ENCODE measurements around the gene UVRAG. TPM values are rescaled to one million over a fixed set of nuclear protein-coding genes. Genes with fewer than 3 reads are reported as not detected.

UVRAG gene
- total RNA-seq, 4 donors from 2014 or later = 14.6 to 28.0 (median 20.7) TPM

GRCh38 chr11:75920848-75921247 lies 105.8 kb downstream of the UVRAG start:
- H3K4me3 ChIP-seq (ENCODE audit: low read depth, poor library complexity, severe bottlenecking) = no peak overlapping the region
- TF ChIP-seq POLR2A (IDR thresholded peaks at IDR 0.05) = no peak
- TF ChIP-seq CTCF (IDR thresholded peaks at IDR 0.05) = no peak
- WGBS, 2 donors = 77 to 88% methylated on average over 1 of the region's 1 CpG
- DNase-seq (ENCODE audit: low spot score in 2 of 2) = no peak
- intact Hi-C loops (cut with DNase I; ENCODE audit: low total_unique reads) = no loop called here

- TF ChIP-seq CTCF (IDR thresholded peaks at IDR 0.05) = no peak
- TF ChIP-seq POLR2A (IDR thresholded peaks at IDR 0.05) = no peak
- WGBS, 2 donors = 86 to 89% methylated on average over 3 of the region's 3 CpGs
- no peak overlapping the region for H3K4me3 ChIP-seq (ENCODE audit: low read depth, poor library complexity, severe bottlenecking)
- intact Hi-C loops (cut with DNase I; ENCODE audit: low total_unique reads) = no loop called here
- no peak for DNase-seq (ENCODE audit: low spot score in 2 of 2)
Measured at GRCh38 chr11:75921808-75922207, 106.8 kb downstream of the UVRAG start.

GRCh38 chr11:75924966-75925784 lies 110.2 kb downstream of the UVRAG start:
- no peak for TF ChIP-seq CTCF (IDR thresholded peaks at IDR 0.05)
- no peak for TF ChIP-seq POLR2A (IDR thresholded peaks at IDR 0.05)
- 26% methylated on average over 6 of the region's 6 CpGs for WGBS, 2 donors
- H3K4me3 ChIP-seq (ENCODE audit: low read depth, poor library complexity, severe bottlenecking) = no peak overlapping the region
- no peak for DNase-seq (ENCODE audit: low spot score in 2 of 2)
- intact Hi-C loops (cut with DNase I; ENCODE audit: low total_unique reads) = no loop called here

- 88 to 90% methylated on average over 1 of the region's 1 CpG for WGBS, 2 donors
- no peak for DNase-seq (ENCODE audit: low spot score in 2 of 2)
- H3K4me3 ChIP-seq (ENCODE audit: low read depth, poor library complexity, severe bottlenecking) = no peak overlapping the region
- intact Hi-C loops (cut with DNase I; ENCODE audit: low total_unique reads) = no loop called here
- TF ChIP-seq CTCF (IDR thresholded peaks at IDR 0.05) (no peak), POLR2A (IDR thresholded peaks at IDR 0.05) (no peak)
Measured at GRCh38 chr11:75925785-75926164, 110.8 kb downstream of the UVRAG start.

- no peak for DNase-seq (ENCODE audit: low spot score in 2 of 2)
- TF ChIP-seq CTCF (IDR thresholded peaks at IDR 0.05) (no peak), POLR2A (IDR thresholded peaks at IDR 0.05) (no peak)
- WGBS, 2 donors = 95 to 98% methylated on average over 4 of the region's 4 CpGs
- no peak overlapping the region for H3K4me3 ChIP-seq (ENCODE audit: low read depth, poor library complexity, severe bottlenecking)
- intact Hi-C loops (cut with DNase I; ENCODE audit: low total_unique reads) = no loop called here
Measured at GRCh38 chr11:75929706-75930105, 114.7 kb downstream of the UVRAG start.

GRCh38 chr11:75930534-75930933 lies 115.5 kb downstream of the UVRAG start:
- TF ChIP-seq POLR2A (IDR thresholded peaks at IDR 0.05) (no peak), CTCF (IDR thresholded peaks at IDR 0.05) (no peak)
- no peak overlapping the region for H3K4me3 ChIP-seq (ENCODE audit: low read depth, poor library complexity, severe bottlenecking)
- no peak for DNase-seq (ENCODE audit: low spot score in 2 of 2)
- WGBS, 2 donors = 72 to 74% methylated on average over 5 of the region's 5 CpGs
- intact Hi-C loops (cut with DNase I; ENCODE audit: low total_unique reads) = no loop called here

All from lower leg skin (tissue), 4 donors.